GM18861 (cell line): ENCODE data around the gene GARNL3.

Experiments
- ATAC-seq: cut with Tn5 transposase; IDR thresholded peaks from one replicate; pipeline ENCODE4 v1.9.1; 2021; ENCODE audit not compliant: unreplicated experiment

Gene GARNL3

DNA sequence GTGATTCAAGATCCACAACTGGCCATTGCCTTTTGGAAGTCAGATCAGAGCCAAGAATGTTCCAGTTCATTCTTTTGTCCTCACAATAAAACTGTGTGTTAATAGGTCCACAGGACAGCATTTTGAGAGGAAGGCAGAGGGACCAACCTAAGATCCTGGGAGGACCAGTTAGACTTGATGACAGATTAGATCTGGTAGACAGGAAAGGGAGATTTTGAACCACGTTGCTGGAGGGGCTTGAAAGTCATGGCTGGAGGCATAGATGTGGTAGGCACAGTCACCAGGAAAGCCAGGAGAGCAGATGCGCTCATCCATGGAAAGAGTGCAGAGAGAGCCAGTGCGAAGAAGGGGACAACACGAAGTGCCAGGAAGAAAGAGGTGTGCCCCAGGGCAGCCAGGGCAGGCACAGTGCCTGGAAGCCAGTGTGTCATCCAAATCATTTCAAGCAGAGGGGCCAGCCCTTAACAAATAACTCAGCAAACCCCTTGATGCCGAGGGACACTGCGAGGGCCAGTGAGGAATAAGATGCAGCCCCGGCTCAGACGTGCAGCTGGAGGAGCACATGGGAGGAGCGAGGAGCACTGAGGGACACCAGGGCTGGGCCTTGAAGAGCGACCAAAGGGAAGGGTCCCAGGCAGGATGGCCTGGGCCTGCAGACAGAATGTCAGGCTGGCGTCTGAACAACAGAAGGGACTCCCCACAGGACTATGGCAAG lies 119.6 kb downstream of the GARNL3 start:
- no peak for ATAC-seq

DNA sequence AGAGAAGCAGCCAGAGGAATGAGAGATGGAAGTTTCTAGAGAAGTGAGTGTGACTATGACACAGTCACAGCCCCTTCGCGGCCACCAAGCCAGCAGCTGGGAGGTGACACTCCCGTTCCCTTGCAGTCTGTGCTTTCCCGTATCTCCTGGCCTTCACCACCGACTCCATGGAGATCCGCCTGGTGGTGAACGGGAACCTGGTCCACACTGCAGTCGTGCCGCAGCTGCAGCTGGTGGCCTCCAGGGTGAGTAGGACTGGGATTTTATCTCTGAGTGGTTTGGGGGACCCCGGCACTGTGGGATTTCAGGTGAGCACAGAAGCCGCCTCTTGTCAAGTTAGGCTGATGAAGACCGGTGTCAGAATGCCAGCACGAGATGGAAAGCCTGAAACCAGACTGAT lies 120.3 kb downstream of the GARNL3 start:
- ATAC-seq: no peak

DNA sequence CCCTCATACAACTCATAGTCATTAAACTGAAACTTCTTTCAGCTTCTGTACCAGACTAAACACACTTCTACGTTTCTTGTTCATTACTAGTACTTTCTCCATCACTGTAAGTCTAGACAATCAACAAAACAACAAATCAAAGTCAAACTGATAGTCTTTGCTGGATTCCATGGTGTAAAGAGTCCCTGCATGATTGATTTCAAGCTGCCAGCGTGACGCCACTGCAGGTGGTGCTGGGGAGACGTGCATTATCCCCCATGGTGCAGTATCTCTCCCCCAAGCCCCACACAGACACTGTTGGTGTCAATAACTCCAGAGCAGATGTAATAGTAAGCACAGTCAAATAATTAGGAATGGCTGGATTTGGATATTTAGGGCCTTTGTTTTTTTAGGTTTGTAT lies 121.7 kb downstream of the GARNL3 start:
- ATAC-seq: no peak

DNA sequence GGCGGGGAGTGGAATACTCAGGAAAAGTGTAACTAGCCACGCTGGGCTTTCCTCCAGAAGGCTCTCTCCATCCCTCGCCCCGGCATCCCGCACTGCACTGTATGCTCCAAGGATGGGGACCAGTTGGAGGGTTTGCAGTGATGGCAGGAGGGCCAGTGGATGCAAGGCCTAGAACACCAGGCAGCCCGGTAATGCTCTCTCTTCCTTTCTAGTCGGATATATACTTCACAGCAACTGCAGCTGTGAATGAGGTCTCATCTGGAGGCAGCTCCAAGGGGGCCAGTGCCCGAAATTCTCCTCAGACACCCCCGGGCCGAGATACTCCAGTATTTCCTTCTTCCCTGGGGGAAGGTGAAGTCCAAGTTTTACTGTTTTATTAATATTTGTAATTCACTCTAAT lies 122.4 kb downstream of the GARNL3 start:
- no peak for ATAC-seq

DNA sequence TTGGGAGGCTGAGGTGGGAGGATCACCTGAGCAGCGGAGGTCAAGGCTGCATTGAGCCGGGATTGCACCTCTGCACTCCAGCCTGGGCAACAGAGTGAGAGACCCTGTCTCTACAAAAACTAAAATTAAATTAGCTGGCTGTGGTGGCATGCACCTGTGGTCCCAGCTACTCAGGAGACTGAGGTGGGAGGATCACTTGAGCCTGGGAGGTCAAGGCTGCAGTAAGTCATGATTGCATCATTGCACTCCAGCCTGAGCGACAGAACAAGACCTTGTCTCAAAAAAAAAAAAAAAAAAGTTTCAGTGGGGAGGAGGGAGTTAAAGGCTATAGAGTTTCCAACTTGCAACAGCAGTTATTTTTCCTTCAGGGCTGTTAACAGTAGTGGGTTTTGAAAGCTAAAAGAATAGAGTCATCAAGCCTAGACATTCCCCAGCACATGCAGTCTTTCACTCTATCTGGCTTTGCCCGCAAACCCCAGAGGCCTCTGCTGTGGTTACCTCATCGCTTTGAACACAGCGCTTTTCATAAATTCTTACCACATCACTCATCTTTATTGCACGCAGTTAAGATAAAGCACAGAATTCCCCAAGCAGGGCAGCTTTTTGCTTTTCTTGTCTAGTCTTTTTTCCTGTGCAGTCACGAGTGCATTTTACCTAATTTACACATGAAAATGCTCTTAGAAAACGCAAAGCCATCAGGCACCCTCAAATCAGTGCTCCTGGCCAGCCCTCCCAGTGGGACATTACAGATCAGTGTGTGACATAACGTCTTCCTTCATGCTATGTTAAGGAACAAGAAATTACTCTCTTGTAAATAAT lies 123.7 kb downstream of the GARNL3 start:
- peak; percentile 74 for ATAC-seq

DNA sequence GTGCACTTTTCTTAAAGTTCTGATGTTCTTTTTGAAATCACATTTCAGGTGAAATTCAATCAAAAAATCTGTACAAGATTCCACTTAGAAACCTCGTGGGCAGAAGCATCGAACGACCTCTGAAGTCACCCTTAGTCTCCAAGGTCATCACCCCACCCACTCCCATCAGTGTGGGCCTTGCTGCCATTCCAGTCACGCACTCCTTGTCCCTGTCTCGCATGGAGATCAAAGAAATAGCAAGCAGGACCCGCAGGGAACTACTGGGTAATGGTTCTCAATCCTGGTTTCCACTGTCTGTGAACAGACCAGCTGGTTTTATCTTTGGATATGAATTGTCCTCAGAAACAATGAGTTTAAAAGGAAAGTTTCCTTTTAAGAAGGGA lies 124.3 kb downstream of the GARNL3 start:
- ATAC-seq: no peak

DNA sequence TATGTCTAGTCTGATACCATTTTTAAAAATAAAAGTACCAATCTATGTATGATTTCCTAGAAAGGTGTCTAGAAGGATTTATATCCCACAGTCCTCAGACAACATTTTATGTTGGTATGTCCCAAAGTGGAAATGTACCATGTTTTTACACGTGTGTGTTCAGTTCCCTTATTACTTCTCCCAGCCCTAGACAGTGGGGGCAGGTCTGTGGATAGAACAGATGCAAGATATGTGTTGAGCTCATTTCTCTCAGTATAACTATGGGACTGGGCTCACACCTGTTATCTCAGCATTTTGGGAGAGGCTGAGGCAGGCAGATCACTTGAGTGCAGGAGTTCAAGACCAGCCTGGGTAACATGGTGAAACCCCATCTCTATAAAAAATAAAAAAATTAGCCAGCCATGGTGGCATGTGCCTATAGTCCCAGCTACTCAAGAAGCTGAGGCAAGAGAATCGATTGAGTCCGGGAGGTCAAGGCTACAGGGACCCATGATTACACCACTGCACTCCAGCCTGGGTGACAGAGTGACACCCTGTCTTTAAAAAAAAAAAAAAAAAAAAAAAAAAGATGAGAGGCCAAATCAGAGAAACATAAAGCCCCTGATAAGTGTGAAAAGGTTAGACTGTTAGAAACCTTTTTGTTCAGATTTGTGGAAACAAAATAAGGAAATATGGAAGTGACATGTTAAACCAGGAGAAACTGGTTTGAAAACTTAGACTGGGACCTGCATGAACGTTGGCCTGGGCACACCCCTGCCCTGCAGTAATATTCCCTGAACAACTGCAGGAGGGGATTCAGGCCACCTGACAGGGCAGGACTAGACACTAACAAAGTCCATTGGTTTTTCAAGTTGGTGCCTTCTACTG lies 125.0 kb downstream of the GARNL3 start:
- no peak for ATAC-seq

DNA sequence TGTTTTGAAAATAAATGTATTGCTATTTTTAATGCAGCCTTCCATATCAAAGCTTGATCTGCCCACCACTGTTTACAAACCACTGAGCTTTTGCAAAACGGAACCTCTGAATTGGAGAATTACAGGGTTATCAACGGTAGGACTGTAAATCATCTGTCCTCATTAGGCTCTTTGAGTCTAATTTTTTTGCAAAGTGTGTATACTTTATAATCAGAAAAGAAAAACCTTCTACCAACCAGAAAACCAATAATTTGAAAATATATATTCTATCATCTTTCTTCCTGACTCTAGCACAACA lies 125.6 kb downstream of the GARNL3 start:
- ATAC-seq: no peak

DNA sequence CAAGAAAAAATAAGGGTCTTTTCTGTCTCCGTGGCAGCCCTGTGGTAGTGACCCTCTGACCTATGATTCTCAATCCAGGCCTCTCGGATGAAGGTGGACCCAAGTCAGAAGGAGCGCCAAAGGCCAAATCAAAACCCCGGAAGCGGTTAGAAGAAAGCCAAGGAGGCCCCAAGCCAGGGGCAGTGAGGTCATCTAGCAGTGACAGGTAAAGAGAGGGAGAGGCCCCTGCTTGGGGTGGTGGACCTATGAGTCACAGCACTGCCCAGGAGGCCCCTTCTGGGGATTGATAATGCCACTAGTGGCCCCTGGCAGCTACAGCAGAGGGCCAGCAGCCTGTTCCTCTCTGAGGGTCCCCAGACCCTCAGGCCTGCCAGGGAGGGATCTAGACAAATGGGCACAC lies 126.0 kb downstream of the GARNL3 start:
- ATAC-seq: no peak

DNA sequence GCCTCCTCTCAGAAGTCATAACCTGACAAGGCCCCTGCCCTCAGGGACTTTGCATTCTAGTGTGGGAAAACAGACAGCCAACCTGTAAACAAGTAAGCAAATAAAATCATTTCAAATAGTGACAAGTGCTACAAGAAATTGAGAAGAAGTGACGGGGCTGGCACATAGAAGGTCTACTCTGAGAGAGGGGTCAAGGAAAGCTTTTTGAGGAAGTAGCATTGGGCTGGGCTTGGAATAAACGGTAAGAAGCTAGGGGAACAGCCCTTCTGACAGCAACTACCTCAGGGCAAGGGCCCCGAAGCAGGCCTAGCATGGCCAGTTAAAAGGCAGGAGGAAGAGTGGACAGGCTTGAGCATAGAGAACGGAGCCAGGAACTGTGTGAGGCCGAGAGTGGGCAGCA lies 127.6 kb downstream of the GARNL3 start:
- no peak for ATAC-seq

DNA sequence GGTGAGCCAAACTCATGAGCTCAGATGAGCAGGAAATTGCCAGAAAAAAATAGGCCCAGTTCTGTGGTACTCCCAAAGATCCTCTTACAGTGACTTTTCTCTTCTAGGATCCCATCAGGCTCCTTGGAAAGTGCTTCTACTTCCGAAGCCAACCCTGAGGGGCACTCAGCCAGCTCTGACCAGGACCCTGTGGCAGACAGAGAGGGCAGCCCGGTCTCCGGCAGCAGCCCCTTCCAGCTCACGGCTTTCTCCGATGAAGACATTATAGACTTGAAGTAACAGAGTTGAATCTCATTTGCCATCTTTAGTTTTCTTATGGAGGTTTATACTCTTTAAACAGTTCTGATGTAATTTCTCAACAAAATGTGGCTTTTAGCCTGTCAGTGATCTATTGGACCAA lies 128.4 kb downstream of the GARNL3 start:
- ATAC-seq: no peak

DNA sequence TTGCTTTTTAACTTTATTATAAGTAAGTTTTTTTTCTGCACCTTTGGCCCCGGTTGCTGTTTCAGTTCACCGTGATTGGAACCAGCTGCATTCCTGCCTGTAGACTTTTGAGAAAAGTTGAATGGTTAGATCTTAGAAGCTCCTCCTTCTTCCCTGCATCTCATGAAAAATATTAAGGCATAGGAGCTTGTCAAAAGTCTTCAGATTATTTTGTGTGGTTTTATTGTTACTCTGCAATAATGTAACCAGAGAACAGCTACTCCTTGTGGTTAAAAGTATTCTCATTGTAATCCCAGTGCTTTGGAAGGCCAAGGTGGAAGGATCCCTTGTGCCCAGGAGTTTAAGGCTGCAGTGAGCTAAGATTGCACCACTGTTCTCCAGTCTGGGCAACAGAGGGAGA lies 129.1 kb downstream of the GARNL3 start:
- no peak for ATAC-seq

DNA sequence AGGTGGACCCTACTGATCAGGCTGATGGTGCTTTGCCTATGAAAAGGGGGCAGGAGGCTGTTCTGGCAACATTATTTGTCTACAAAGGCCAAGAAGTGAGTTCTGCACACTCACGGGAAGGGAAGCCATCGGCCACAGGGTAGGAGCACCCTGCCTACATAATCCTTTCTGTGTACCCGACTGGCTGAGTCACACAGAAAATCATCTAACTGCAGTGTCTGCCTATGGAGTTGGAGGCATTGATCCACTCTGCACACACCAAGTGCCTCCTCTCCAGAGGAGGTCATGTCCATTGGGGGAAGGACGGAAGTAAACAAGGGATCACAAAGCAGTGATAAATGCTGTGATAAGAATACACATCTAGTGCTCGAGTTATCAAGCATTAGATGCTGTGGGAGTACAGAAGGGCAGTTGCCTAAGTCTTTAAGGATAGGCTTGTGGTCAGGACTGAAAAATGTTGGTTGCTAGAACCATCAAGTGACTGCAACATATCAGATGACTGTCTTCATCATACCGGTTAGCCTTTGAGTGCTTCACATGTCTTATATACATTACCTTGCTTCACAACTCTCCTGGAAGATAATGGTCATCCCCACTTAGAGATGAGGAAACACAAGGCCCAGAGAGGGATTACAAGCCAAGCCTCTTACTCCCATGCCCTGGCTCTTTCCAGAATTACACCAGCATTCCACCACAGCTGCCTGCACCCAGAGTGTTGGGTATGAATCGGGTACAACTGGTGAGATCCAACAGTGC lies 131.1 kb downstream of the GARNL3 start:
- no peak for ATAC-seq

DNA sequence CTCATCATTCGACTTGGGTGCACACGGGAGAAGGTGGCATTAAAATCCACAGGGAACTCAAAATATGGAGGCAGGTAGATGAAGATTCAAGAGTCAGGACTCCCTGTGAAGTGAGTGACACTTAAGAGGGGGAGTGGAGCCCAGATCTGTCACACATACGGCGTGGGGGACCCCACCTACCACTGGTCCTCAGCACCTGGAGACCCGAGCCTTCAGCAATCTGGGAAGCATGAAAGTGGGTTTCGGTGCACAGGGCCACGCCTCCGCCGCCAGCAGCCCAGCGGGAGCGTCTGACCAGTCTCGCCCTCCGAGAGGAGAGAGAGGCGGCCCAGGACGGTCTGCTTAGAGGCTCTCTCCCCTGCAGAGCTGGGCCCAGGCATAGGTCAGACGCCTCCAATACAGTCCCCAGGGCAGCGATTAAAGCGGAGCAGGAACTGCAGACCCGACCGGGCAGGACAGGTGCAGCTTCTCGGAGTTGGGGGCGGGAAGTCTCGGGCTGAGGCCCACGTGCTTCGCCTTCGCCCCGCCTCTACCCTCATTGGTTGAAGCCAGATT lies 131.8 kb downstream of the GARNL3 start:
- ATAC-seq: no peak

DNA sequence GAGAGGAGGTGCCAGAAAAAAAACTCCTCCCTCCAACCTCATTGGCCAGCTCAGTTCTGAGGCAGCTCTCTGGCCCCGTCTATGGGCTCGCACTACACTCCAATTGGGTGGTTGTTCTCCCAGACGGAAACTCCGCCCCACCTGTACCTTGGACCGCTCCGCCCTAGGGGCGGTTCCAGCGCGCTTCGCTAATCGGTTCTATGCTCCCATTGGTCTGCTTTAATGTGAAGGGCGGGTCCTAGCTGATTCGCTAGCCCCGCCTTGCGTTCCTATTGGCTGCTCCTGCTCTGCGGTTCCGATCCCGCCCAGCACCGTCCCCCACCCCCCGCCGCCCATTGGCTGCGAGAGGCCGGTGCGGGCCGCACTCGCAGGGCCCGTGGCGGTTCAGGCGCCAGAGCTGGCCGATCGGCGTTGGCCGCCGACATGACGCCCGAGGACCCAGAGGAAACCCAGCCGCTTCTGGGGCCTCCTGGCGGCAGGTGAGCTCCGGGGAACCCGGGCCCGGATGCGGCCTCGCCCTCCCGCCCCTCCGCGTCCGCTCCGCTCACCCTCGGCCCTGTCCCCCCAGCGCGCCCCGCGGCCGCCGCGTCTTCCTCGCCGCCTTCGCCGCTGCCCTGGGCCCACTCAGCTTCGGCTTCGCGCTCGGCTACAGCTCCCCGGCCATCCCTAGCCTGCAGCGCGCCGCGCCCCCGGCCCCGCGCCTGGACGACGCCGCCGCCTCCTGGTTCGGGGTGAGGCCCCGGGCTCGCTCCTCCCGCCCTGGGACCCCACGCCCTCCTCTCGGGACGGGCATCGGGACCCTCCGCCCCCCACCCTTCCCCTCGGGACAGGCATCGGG lies 132.5 kb downstream of the GARNL3 start, which contains the start of gene SLC2A8:
SLC2A8 (plus strand) TSS at position 362 of the 838 bp plus-strand sequence; CDS start at position 424, 62 bp downstream.
- ATAC-seq: peak; percentile 93

DNA sequence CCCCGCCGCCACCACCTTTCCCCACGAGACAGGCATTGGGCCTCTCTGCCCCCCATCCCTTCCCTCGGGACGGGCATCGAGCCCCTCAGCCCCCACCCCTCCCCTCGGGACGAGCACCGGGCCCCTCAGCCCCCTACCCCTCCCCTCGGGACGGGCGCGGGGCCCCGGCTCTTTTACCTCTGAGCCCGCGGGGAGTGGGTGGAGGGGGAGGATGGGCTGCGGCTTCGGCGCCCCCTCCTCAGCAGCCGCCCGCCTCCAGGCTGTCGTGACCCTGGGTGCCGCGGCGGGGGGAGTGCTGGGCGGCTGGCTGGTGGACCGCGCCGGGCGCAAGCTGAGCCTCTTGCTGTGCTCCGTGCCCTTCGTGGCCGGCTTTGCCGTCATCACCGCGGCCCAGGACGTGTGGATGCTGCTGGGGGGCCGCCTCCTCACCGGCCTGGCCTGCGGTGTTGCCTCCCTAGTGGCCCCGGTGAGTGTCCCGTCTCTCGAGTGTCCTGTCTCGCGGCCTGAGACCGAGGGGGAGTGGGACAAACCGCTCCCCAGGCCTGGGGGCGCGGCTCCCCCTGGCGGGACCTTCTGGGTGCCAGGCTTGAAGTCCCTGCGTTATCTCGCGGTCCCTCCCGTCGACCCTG lies 133.2 kb downstream of the GARNL3 start:
- no peak for ATAC-seq

DNA sequence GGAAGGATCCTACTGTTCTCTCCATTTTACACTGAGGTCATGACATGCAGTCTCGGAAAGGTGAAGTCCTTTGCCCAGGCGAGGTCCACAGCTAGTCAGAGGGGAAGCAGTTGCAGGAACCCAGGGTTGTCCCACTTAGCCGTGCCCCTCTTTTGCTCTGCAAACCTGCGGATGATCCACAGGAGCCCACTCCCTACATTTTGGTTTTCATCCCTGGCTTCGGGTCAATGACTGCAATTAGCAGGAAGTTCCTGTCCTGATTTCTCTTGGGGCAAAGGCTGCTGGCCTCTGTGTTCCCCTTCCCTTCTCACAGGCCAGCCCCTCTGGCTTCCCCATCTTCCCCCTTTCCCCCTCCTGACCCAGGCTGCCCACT lies 133.7 kb downstream of the GARNL3 start:
- no peak for ATAC-seq

DNA sequence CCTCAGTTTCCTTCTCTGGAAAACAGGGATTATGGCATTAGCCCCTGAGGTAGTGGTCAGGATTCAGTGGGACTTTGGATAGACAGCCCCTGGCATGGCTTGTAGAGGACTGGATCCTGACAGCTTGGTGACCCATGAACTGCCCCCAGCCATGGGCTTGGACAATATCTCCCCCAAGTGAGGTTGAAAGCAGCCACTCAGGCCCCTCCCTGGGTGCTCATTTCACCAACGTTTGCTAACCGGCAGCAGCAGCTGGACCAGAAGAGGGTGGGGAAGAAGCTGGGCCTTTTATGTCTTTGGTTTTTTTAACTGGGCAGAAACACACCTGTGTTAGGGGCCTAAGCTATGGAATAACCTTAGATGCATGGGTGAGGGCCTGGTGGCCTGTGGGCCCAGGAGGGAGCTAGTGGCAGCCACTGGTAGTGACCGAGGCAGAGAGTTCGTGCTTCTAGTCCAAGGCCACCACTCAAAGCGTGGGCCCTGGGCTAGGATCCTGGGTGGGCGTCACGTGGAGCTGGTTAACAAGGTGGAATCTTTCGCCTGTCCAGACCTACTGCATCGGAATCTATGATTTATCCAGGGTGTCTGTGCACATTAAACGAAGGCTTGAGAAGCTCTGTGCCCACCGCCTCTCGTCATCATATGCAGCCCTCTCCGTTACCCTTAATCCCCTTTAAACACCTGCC lies 134.3 kb downstream of the GARNL3 start:
- ATAC-seq: no peak

DNA sequence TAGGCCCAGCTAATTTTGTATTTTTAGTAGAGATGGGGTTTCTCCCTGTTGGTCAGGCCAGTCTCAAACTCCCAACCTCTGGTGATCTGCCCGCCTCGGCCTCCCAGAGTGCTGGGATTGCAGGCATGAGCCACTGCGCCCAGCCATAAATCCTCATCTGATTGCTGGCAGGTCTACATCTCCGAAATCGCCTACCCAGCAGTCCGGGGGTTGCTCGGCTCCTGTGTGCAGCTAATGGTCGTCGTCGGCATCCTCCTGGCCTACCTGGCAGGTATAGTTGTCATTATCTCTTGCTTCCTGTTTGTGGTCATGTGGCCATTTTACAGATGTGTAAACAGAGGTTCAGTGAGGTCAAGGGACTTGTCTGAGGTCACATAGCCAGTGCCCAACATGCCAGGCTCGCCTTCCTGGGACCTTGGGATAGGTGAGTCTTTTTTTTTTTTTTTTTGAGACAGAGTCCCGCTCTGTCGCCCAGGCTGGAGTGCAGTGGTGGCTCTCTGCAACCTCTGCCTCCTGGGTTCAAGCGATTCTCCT lies 135.2 kb downstream of the GARNL3 start:
- ATAC-seq: no peak
